ENCODE measurements around the gene BLOC1S5. TPM values are rescaled to one million over a fixed set of nuclear protein-coding genes. Genes with fewer than 3 reads are reported as not detected.

Gene BLOC1S5
- total and polyA plus RNA-seq, 7 experiments from 2014 or later, result 9.6 to 39.2 (median 24.9) TPM

GRCh38 chr6:7997286-7997685 is 66.9 kb downstream of the BLOC1S5 start:
- peaks cover 0 to 5% (median 0%) of the 10 kb centered on the region in 11 donors for H3K9me3 Mint-ChIP-seq
- H3K27ac ChIP-seq (ENCODE audit: low read depth, low read length), result no peak overlapping the region
- no peaks in the 10 kb centered on the region for H3K36me3 ChIP-seq (ENCODE audit: control insufficient read depth in 2 of 3, insufficient read depth in 3 of 3, low read length in 3 of 3)
- H3K4me3 ChIP-seq (ENCODE audit: low read length), result no peak overlapping the region
- ChIA-PET POLR2A (no interaction called here), CTCF (no interaction called here)
- H3K27ac Mint-ChIP-seq, result no peak overlapping the region
- H3K4me1 Mint-ChIP-seq, result peaks cover 0 to 2% (median 0%) of the 10 kb centered on the region in 7 donors
- H3K4me3 Mint-ChIP-seq, result no peak overlapping the region
- no peak for ATAC-seq
- H3K4me1 ChIP-seq (ENCODE audit: control insufficient read depth in 2 of 2, insufficient read depth in 2 of 2, low read length in 2 of 2), result no peaks in the 10 kb centered on the region
- peaks cover 0 to 6% (median 0%) of the 10 kb centered on the region in 5 donors for H3K27me3 Mint-ChIP-seq
- H3K27me3 ChIP-seq (ENCODE audit: control insufficient read depth in 2 of 2, insufficient read depth in 2 of 2, low read length in 2 of 2), result no peaks in the 10 kb centered on the region
- H3K9me3 ChIP-seq (ENCODE audit: control insufficient read depth in 2 of 3, low read length in 3 of 3), result no peaks in the 10 kb centered on the region
- intact Hi-C loops (cut with micrococcal nuclease), result no loop called here
- no peak for DNase-seq
- peaks cover 0 to 31% (median 19%) of the 10 kb centered on the region in 5 donors for H3K36me3 Mint-ChIP-seq

- no peaks in the 10 kb centered on the region for H3K27me3 ChIP-seq (ENCODE audit: control insufficient read depth in 2 of 2, insufficient read depth in 2 of 2, low read length in 2 of 2)
- Mint-ChIP-seq H3K9me3 (peaks cover 0 to 5% (median 0%) of the 10 kb centered on the region in 11 donors), H3K27me3 (peaks cover 0 to 6% (median 0%) of the 10 kb centered on the region in 5 donors), H3K4me1 (peaks cover 0 to 2% (median 0%) of the 10 kb centered on the region in 7 donors), H3K36me3 (peaks cover 0 to 38% (median 19%) of the 10 kb centered on the region in 5 donors), H3K4me3 (no peak overlapping the region), H3K27ac (no peak overlapping the region)
- ChIA-PET CTCF (no interaction called here), POLR2A (no interaction called here)
- DNase-seq, result no peak
- no peak overlapping the region for H3K27ac ChIP-seq (ENCODE audit: low read depth, low read length)
- no peak for ATAC-seq
- intact Hi-C loops (cut with micrococcal nuclease), result no loop called here
- no peaks in the 10 kb centered on the region for H3K4me1 ChIP-seq (ENCODE audit: control insufficient read depth in 2 of 2, insufficient read depth in 2 of 2, low read length in 2 of 2)
- no peak overlapping the region for H3K4me3 ChIP-seq (ENCODE audit: low read length)
- no peaks in the 10 kb centered on the region for H3K36me3 ChIP-seq (ENCODE audit: control insufficient read depth in 2 of 3, insufficient read depth in 3 of 3, low read length in 3 of 3)
- H3K9me3 ChIP-seq (ENCODE audit: control insufficient read depth in 2 of 3, low read length in 3 of 3), result no peaks in the 10 kb centered on the region
These were observed 67.6 kb downstream of the BLOC1S5 start for GRCh38 chr6:7996538-7997111.

GRCh38 chr6:7993952-7994351 is 70.2 kb downstream of the BLOC1S5 start:
- Mint-ChIP-seq H3K4me1 (peaks cover 0 to 2% (median 0%) of the 10 kb centered on the region in 7 donors), H3K36me3 (peaks cover 0 to 37% (median 19%) of the 10 kb centered on the region in 5 donors), H3K27me3 (no peaks in the 10 kb centered on the region), H3K9me3 (peaks cover 0 to 7% (median 1%) of the 10 kb centered on the region in 11 donors), H3K27ac (no peak overlapping the region), H3K4me3 (no peak overlapping the region)
- DNase-seq (no peak), ATAC-seq (no peak)
- Histone ChIP-seq H3K27ac (ENCODE audit: low read depth, low read length) (no peak overlapping the region), H3K27me3 (ENCODE audit: control insufficient read depth in 2 of 2, insufficient read depth in 2 of 2, low read length in 2 of 2) (no peaks in the 10 kb centered on the region), H3K9me3 (ENCODE audit: control insufficient read depth in 2 of 3, low read length in 3 of 3) (no peaks in the 10 kb centered on the region), H3K4me3 (ENCODE audit: low read length) (no peak overlapping the region), H3K4me1 (ENCODE audit: control insufficient read depth in 2 of 2, insufficient read depth in 2 of 2, low read length in 2 of 2) (no peaks in the 10 kb centered on the region), H3K36me3 (ENCODE audit: control insufficient read depth in 2 of 3, insufficient read depth in 3 of 3, low read length in 3 of 3) (no peaks in the 10 kb centered on the region)
- POLR2A ChIA-PET, result no interaction called here
- CTCF ChIA-PET, result no interaction called here
- intact Hi-C loops (cut with micrococcal nuclease), result no loop called here

- Histone ChIP-seq H3K27me3 (ENCODE audit: control insufficient read depth in 2 of 2, insufficient read depth in 2 of 2, low read length in 2 of 2) (no peaks in the 10 kb centered on the region), H3K36me3 (ENCODE audit: control insufficient read depth in 2 of 3, insufficient read depth in 3 of 3, low read length in 3 of 3) (no peaks in the 10 kb centered on the region), H3K4me3 (ENCODE audit: low read length) (no peak overlapping the region), H3K4me1 (ENCODE audit: control insufficient read depth in 2 of 2, insufficient read depth in 2 of 2, low read length in 2 of 2) (no peaks in the 10 kb centered on the region), H3K27ac (ENCODE audit: low read depth, low read length) (no peak overlapping the region), H3K9me3 (ENCODE audit: control insufficient read depth in 2 of 3, low read length in 3 of 3) (no peaks in the 10 kb centered on the region)
- peaks cover 0 to 12% (median 1%) of the 10 kb centered on the region in 11 donors for H3K9me3 Mint-ChIP-seq
- H3K27ac Mint-ChIP-seq, result no peak overlapping the region
- peaks cover 0 to 43% (median 24%) of the 10 kb centered on the region in 5 donors for H3K36me3 Mint-ChIP-seq
- ChIA-PET CTCF (no interaction called here), POLR2A (no interaction called here)
- no peaks in the 10 kb centered on the region for H3K27me3 Mint-ChIP-seq
- H3K4me1 Mint-ChIP-seq, result peaks cover 0 to 2% (median 0%) of the 10 kb centered on the region in 7 donors
- DNase-seq, result no peak
- ATAC-seq, result no peak
- intact Hi-C loops (cut with micrococcal nuclease), result no loop called here
- H3K4me3 Mint-ChIP-seq, result no peak overlapping the region
These were observed 70.8 kb downstream of the BLOC1S5 start for GRCh38 chr6:7993399-7993798.

GRCh38 chr6:7992002-7992815 is 72.0 kb downstream of the BLOC1S5 start:
- ATAC-seq, result no peak
- Mint-ChIP-seq H3K9me3 (peaks cover 0 to 15% (median 2%) of the 10 kb centered on the region in 11 donors), H3K4me1 (peaks cover 0 to 2% (median 0%) of the 10 kb centered on the region in 7 donors), H3K36me3 (peaks cover 0 to 48% (median 33%) of the 10 kb centered on the region in 5 donors), H3K4me3 (no peak overlapping the region), H3K27ac (no peak overlapping the region), H3K27me3 (no peaks in the 10 kb centered on the region)
- H3K9me3 ChIP-seq (ENCODE audit: control insufficient read depth in 2 of 3, low read length in 3 of 3), result no peaks in the 10 kb centered on the region
- no peak for DNase-seq
- no peaks in the 10 kb centered on the region for H3K4me1 ChIP-seq (ENCODE audit: control insufficient read depth in 2 of 2, insufficient read depth in 2 of 2, low read length in 2 of 2)
- ChIA-PET POLR2A (no interaction called here), CTCF (no interaction called here)
- no peak overlapping the region for H3K27ac ChIP-seq (ENCODE audit: low read depth, low read length)
- H3K27me3 ChIP-seq (ENCODE audit: control insufficient read depth in 2 of 2, insufficient read depth in 2 of 2, low read length in 2 of 2), result no peaks in the 10 kb centered on the region
- H3K4me3 ChIP-seq (ENCODE audit: low read length), result no peak overlapping the region
- H3K36me3 ChIP-seq (ENCODE audit: control insufficient read depth in 2 of 3, insufficient read depth in 3 of 3, low read length in 3 of 3), result no peaks in the 10 kb centered on the region
- intact Hi-C loops (cut with micrococcal nuclease), result no loop called here

GRCh38 chr6:7991536-7991935 is 72.7 kb downstream of the BLOC1S5 start:
- H3K4me1 ChIP-seq (ENCODE audit: control insufficient read depth in 2 of 2, insufficient read depth in 2 of 2, low read length in 2 of 2), result no peaks in the 10 kb centered on the region
- no peak overlapping the region for H3K4me3 Mint-ChIP-seq
- intact Hi-C loops (cut with micrococcal nuclease), result no loop called here
- ATAC-seq (no peak), DNase-seq (no peak)
- H3K9me3 Mint-ChIP-seq, result peaks cover 0 to 19% (median 5%) of the 10 kb centered on the region in 11 donors
- POLR2A ChIA-PET, result no interaction called here
- no peak overlapping the region for H3K27ac Mint-ChIP-seq
- no peaks in the 10 kb centered on the region for H3K9me3 ChIP-seq (ENCODE audit: control insufficient read depth in 2 of 3, low read length in 3 of 3)
- H3K27me3 ChIP-seq (ENCODE audit: control insufficient read depth in 2 of 2, insufficient read depth in 2 of 2, low read length in 2 of 2), result no peaks in the 10 kb centered on the region
- H3K36me3 Mint-ChIP-seq, result peaks cover 0 to 51% (median 38%) of the 10 kb centered on the region in 5 donors
- CTCF ChIA-PET, result no interaction called here
- H3K36me3 ChIP-seq (ENCODE audit: control insufficient read depth in 2 of 3, insufficient read depth in 3 of 3, low read length in 3 of 3), result no peaks in the 10 kb centered on the region
- H3K4me3 ChIP-seq (ENCODE audit: low read length), result no peak overlapping the region
- no peaks in the 10 kb centered on the region for H3K4me1 Mint-ChIP-seq
- no peaks in the 10 kb centered on the region for H3K27me3 Mint-ChIP-seq
- H3K27ac ChIP-seq (ENCODE audit: low read depth, low read length), result no peak overlapping the region
